A673 (cell line): ENCODE data around the gene GDPD5.

ENCODE experiments used
- CTCF ChIP-seq: fragments of 300-800, 200-600 bp; sonication (generic); conservative IDR thresholded peaks from 2 replicates; pipeline ENCODE4 v1.5.1; 2017; ENCODE audit warnings: low read depth, mild to moderate bottlenecking, antibody characterized with exemption, low read length, moderate library complexity, mixed read lengths
- EZH2 ChIP-seq: fragments of 200-600 bp; sonication (generic); IDR thresholded peaks from 2 replicates; pipeline ENCODE4 v1.6.1; 2017; ENCODE audit warnings: borderline replicate concordance, low read depth, mild to moderate bottlenecking, mixed read lengths, antibody characterized with exemption, low read length; ENCODE audit not compliant: poor library complexity, severe bottlenecking

GRCh38 chr11:75514596-75514995, 11.1 kb downstream of the GDPD5 start:
- TF ChIP-seq CTCF = no peak
- no peak for TF ChIP-seq EZH2
